ENCODE measurements around the gene SMYD2.

- TF ChIP-seq POLR2A (IDR thresholded peaks at IDR 0.05) (no peak), CTCF (IDR thresholded peaks at IDR 0.05) (no peak)
These were observed 80.7 kb downstream of the SMYD2 start for GRCh38 chr1:214361636-214362035.

Measured in lower leg skin (tissue), 3 donors.